ENCODE results near the gene SLC35F6. TPM values are rescaled to one million over a fixed set of nuclear protein-coding genes. Genes with fewer than 3 reads are reported as not detected.

SLC35F6 gene
- total RNA-seq, 1 donor from 2014 or later: 48.4 TPM

- Mint-ChIP-seq H3K9me3 (ENCODE audit: low read depth) (no peaks in the 10 kb centered on the region), H3K27ac (ENCODE audit: unreplicated experiment) (no peak overlapping the region), H3K4me3 (ENCODE audit: unreplicated experiment) (no peak overlapping the region), H3K27me3 (ENCODE audit: low read depth) (no peaks in the 10 kb centered on the region), H3K4me1 (ENCODE audit: low read depth) (peaks cover 23% of the 10 kb centered on the region), H3K36me3 (ENCODE audit: low read depth) (no peaks in the 10 kb centered on the region)
- peak; percentile 93 for DNase-seq (ENCODE audit: low spot score)
- TF ChIP-seq, protein P1, sequence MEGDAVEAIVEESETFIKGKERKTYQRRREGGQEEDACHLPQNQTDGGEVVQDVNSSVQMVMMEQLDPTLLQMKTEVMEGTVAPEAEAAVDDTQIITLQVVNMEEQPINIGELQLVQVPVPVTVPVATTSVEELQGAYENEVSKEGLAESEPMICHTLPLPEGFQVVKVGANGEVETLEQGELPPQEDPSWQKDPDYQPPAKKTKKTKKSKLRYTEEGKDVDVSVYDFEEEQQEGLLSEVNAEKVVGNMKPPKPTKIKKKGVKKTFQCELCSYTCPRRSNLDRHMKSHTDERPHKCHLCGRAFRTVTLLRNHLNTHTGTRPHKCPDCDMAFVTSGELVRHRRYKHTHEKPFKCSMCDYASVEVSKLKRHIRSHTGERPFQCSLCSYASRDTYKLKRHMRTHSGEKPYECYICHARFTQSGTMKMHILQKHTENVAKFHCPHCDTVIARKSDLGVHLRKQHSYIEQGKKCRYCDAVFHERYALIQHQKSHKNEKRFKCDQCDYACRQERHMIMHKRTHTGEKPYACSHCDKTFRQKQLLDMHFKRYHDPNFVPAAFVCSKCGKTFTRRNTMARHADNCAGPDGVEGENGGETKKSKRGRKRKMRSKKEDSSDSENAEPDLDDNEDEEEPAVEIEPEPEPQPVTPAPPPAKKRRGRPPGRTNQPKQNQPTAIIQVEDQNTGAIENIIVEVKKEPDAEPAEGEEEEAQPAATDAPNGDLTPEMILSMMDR (IDR thresholded peaks at IDR 0.05): no peak
These were observed 36.2 kb upstream of the SLC35F6 start for GRCh38 chr2:26727641-26728561.

GRCh38 chr2:26729311-26729710, 34.8 kb upstream of the SLC35F6 start:
- TF ChIP-seq, protein P1 (IDR thresholded peaks at IDR 0.05): no peak
- no peak overlapping the region for H3K4me3 Mint-ChIP-seq (ENCODE audit: unreplicated experiment)
- peaks cover 1% of the 10 kb centered on the region for H3K27me3 Mint-ChIP-seq (ENCODE audit: low read depth)
- H3K36me3 Mint-ChIP-seq (ENCODE audit: low read depth): no peaks in the 10 kb centered on the region
- no peak for DNase-seq (ENCODE audit: low spot score)
- H3K4me1 Mint-ChIP-seq (ENCODE audit: low read depth): peaks cover 12% of the 10 kb centered on the region
- no peaks in the 10 kb centered on the region for H3K9me3 Mint-ChIP-seq (ENCODE audit: low read depth)
- H3K27ac Mint-ChIP-seq (ENCODE audit: unreplicated experiment): no peak overlapping the region

DNA sequence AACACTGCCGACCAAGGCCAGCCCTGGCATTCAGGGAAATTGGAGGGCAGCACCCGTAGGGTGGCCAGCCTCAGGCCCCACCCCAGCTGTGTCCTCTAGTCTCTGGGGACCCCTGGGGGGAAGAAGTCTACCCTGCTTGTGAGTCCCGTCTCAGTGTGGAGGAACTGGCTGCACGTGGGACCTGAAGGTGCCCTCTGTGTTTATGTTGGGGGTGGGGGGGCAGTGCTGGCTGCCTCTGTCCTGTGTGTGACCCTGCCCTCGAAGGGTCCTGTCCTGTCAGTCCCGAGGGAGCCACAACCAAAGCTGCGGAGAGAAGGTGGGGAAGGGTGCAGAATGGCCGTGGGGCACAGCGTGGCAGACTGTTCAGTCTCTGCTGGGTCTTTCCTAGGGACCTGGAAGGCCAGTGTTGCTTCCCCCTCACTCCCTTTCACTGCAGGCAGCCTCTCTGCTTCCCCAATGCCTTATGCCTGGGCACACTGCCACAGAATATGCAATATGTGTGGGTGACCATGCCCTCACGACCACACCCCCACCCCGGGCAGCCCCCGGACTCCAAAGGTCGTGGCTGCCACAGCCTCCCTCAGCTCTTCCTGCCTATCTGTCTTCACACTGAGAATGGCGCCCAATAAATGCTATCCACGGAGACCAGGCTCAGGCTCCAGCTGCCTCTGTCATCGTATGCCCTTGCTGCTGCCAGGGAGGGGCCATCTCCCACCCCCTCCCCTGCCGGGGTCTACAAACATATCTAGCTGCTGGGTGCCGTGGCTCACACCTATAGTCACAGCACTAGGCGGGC, 33.3 kb upstream of the SLC35F6 start:
- Mint-ChIP-seq H3K4me1 (ENCODE audit: low read depth) (peaks cover 6% of the 10 kb centered on the region), H3K4me3 (ENCODE audit: unreplicated experiment) (no peak overlapping the region), H3K27me3 (ENCODE audit: low read depth) (peaks cover 1% of the 10 kb centered on the region), H3K36me3 (ENCODE audit: low read depth) (no peaks in the 10 kb centered on the region), H3K9me3 (ENCODE audit: low read depth) (no peaks in the 10 kb centered on the region), H3K27ac (ENCODE audit: unreplicated experiment) (no peak overlapping the region)
- peak; percentile 59 for DNase-seq (ENCODE audit: low spot score)
- TF ChIP-seq, protein P1 (IDR thresholded peaks at IDR 0.05): no peak

- Mint-ChIP-seq H3K36me3 (ENCODE audit: low read depth) (no peaks in the 10 kb centered on the region), H3K4me3 (ENCODE audit: unreplicated experiment) (no peak overlapping the region), H3K9me3 (ENCODE audit: low read depth) (no peaks in the 10 kb centered on the region), H3K27ac (ENCODE audit: unreplicated experiment) (no peak overlapping the region), H3K27me3 (ENCODE audit: low read depth) (peaks cover 1% of the 10 kb centered on the region), H3K4me1 (ENCODE audit: low read depth) (peaks cover 6% of the 10 kb centered on the region)
- TF ChIP-seq, protein P1 (IDR thresholded peaks at IDR 0.05): no peak
- DNase-seq (ENCODE audit: low spot score): no peak
These were observed 32.4 kb upstream of the SLC35F6 start for GRCh38 chr2:26731714-26732113.

DNA sequence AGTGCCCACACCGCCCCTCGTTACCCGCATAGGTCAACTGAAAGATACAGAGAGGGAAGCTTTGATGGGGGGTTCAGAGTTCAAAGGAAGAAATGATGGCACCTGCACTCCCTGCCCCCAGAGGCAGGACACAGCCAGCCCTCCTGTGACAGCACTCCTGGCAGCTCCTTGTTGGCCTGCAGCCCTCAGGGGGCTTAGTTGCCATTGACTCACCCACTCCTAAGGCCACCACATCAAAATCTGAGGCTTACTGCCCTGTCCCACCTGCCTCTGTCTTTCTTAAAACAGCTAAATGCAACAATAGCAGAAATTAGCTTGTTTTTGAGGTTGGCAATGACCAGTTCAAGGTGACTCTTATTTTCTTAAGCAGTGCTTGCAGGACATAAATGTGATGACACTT, 31.6 kb upstream of the SLC35F6 start:
- Mint-ChIP-seq H3K9me3 (ENCODE audit: low read depth) (no peaks in the 10 kb centered on the region), H3K4me3 (ENCODE audit: unreplicated experiment) (no peak overlapping the region), H3K27ac (ENCODE audit: unreplicated experiment) (no peak overlapping the region), H3K36me3 (ENCODE audit: low read depth) (no peaks in the 10 kb centered on the region), H3K4me1 (ENCODE audit: low read depth) (peaks cover 6% of the 10 kb centered on the region), H3K27me3 (ENCODE audit: low read depth) (peaks cover 3% of the 10 kb centered on the region)
- TF ChIP-seq, protein P1 (IDR thresholded peaks at IDR 0.05): no peak
- peak; percentile 66 for DNase-seq (ENCODE audit: low spot score)
